DOHH2 (cell line): ENCODE results near the gene ZIC2.

Experiments used
- H3F3A ChIP-seq: fragments of 200-600 bp; sonication (generic), shearing (Covaris generic); 2 replicates; pipeline ENCODE4 v1.6.0; 2016; ENCODE audit warnings: antibody characterized with exemption, mild to moderate bottlenecking; ENCODE audit not compliant: control insufficient read depth, insufficient read depth
- H3K27ac ChIP-seq: fragments of 200-600 bp; sonication (generic); 2 replicates; pipeline ENCODE4 v1.5.1; 2014; ENCODE audit warnings: low read depth, mild to moderate bottlenecking, low read length, moderate library complexity
- H3K27me3 ChIP-seq: fragments of 200-600 bp; sonication (generic); 2 replicates; pipeline ENCODE4 v1.6.1; 2014; ENCODE audit warnings: mild to moderate bottlenecking, low read length, mixed read lengths; ENCODE audit not compliant: control insufficient read depth
- H3K36me3 ChIP-seq: fragments of 200-600 bp; sonication (generic); 2 replicates; pipeline ENCODE4 v1.6.1; 2014; ENCODE audit warnings: mild to moderate bottlenecking, low read length, moderate library complexity, mixed read lengths; ENCODE audit not compliant: control insufficient read depth
- H3K4me1 ChIP-seq: fragments of 200-600 bp; sonication (generic); 2 replicates; pipeline ENCODE4 v1.6.1; 2014; ENCODE audit warnings: mild to moderate bottlenecking, low read length, mixed read lengths; ENCODE audit not compliant: control insufficient read depth
- H3K4me2 ChIP-seq: fragments of 200-600 bp; sonication (generic); 2 replicates; pipeline ENCODE4 v1.6.0; 2014; ENCODE audit warnings: mild to moderate bottlenecking, low read length, moderate library complexity
- H3K4me3 ChIP-seq: fragments of 200-600 bp; sonication (generic); 2 replicates; pipeline ENCODE4 v1.5.1; 2014; ENCODE audit warnings: mild to moderate bottlenecking, low read length, mixed read lengths
- H3K79me2 ChIP-seq: fragments of 200-600 bp; sonication (generic); 2 replicates; pipeline ENCODE4 v1.6.1; 2014; ENCODE audit warnings: mild to moderate bottlenecking, low read length, mixed read lengths; ENCODE audit not compliant: control insufficient read depth
- H3K9me2 ChIP-seq: fragments of 200-600 bp; sonication (generic); replicated peaks from 2 replicates; pipeline ENCODE4 v1.6.1; 2014; ENCODE audit warnings: mild to moderate bottlenecking, low read length, mixed read lengths; ENCODE audit not compliant: control insufficient read depth
- H3K9me3 ChIP-seq: fragments of 200-600 bp; sonication (generic); 2 replicates; pipeline ENCODE4 v1.6.1; 2014; ENCODE audit warnings: antibody characterized with exemption, low read length, mixed read lengths; ENCODE audit not compliant: control insufficient read depth, insufficient read depth
- H4K20me1 ChIP-seq: fragments of 200-600 bp; sonication (generic); 2 replicates; pipeline ENCODE4 v1.6.0; 2014; ENCODE audit warnings: low read depth, mild to moderate bottlenecking, antibody characterized with exemption, low read length, moderate library complexity; ENCODE audit not compliant: control insufficient read depth, insufficient read depth
- CTCF ChIP-seq: fragments of 200-600 bp; sonication (generic); IDR thresholded peaks from one replicate; pipeline ENCODE4 v1.5.1; 2014; ENCODE audit warnings: antibody characterized with exemption, mild to moderate bottlenecking, low read depth, low read length; ENCODE audit not compliant: poor library complexity, severe bottlenecking
- EZH2phosphoT487 ChIP-seq: fragments of 200-600 bp; sonication (generic); IDR thresholded peaks from 2 replicates; pipeline ENCODE4 v1.6.1; 2017; ENCODE audit warnings: borderline replicate concordance, mild to moderate bottlenecking, antibody characterized with exemption, low read length, moderate library complexity, mixed read lengths

ZIC2 gene

GRCh38 chr13:99981735-99982035 lies at the start of gene ZIC2:
TSS of gene ZIC2 (plus strand) at chr13:99981784. CDS start at chr13:99982065, 281 bp downstream.
- Histone ChIP-seq H3K27ac (no peak within 1 kb of the TSS), H3K4me3 (peak within 1 kb of the TSS; percentile 64), H3K36me3 (no peaks in the 10 kb centered on the region), H3K4me1 (peaks cover 1% of the 10 kb centered on the region), H3K9me3 (no peaks in the 10 kb centered on the region), H3K79me2 (no peaks in the 10 kb centered on the region), H4K20me1 (no peaks in the 10 kb centered on the region), H3K4me2 (peak within 1 kb of the TSS; percentile 62), H3F3A (no peaks in the 10 kb centered on the region), H3K27me3 (peaks cover 24% of the 10 kb centered on the region), H3K9me2 (no peaks in the 10 kb centered on the region)
- TF ChIP-seq CTCF (no peak), EZH2phosphoT487 (no peak)

- H3K27me3 ChIP-seq = no peaks in the 10 kb centered on the region
- no peaks in the 10 kb centered on the region for H3K36me3 ChIP-seq
- H3K79me2 ChIP-seq = no peaks in the 10 kb centered on the region
- no peaks in the 10 kb centered on the region for H3F3A ChIP-seq
- H3K9me3 ChIP-seq = no peaks in the 10 kb centered on the region
- no peak overlapping the region for H3K27ac ChIP-seq
- TF ChIP-seq CTCF (no peak), EZH2phosphoT487 (no peak)
- H3K4me3 ChIP-seq = no peak overlapping the region
- H3K4me1 ChIP-seq = no peaks in the 10 kb centered on the region
- no peaks in the 10 kb centered on the region for H4K20me1 ChIP-seq
- no peak overlapping the region for H3K4me2 ChIP-seq
- H3K9me2 ChIP-seq = no peaks in the 10 kb centered on the region
Measured at GRCh38 chr13:99932912-99933311, 48.7 kb upstream of the ZIC2 start.

GRCh38 chr13:99935772-99936171 lies 45.8 kb upstream of the ZIC2 start:
- Histone ChIP-seq H3K79me2 (no peaks in the 10 kb centered on the region), H3K9me2 (no peaks in the 10 kb centered on the region), H3K36me3 (no peaks in the 10 kb centered on the region), H3K27me3 (no peaks in the 10 kb centered on the region), H3K27ac (no peak overlapping the region), H3F3A (no peaks in the 10 kb centered on the region), H3K4me2 (no peak overlapping the region), H4K20me1 (no peaks in the 10 kb centered on the region), H3K4me3 (no peak overlapping the region), H3K4me1 (no peaks in the 10 kb centered on the region), H3K9me3 (no peaks in the 10 kb centered on the region)
- TF ChIP-seq CTCF (peak; percentile 17), EZH2phosphoT487 (no peak)

GRCh38 chr13:99938635-99939034 lies 42.9 kb upstream of the ZIC2 start:
- no peak overlapping the region for H3K4me2 ChIP-seq
- H3K9me2 ChIP-seq = no peaks in the 10 kb centered on the region
- H3F3A ChIP-seq = no peaks in the 10 kb centered on the region
- no peaks in the 10 kb centered on the region for H3K4me1 ChIP-seq
- H3K9me3 ChIP-seq = no peaks in the 10 kb centered on the region
- H3K27ac ChIP-seq = no peak overlapping the region
- no peaks in the 10 kb centered on the region for H4K20me1 ChIP-seq
- H3K79me2 ChIP-seq = no peaks in the 10 kb centered on the region
- TF ChIP-seq EZH2phosphoT487 = no peak
- TF ChIP-seq CTCF = no peak
- no peak overlapping the region for H3K4me3 ChIP-seq
- no peaks in the 10 kb centered on the region for H3K36me3 ChIP-seq
- no peaks in the 10 kb centered on the region for H3K27me3 ChIP-seq
